Lower leg skin (tissue), 4 donors: ENCODE data around the gene ZNF248. TPM values are rescaled to one million over a fixed set of nuclear protein-coding genes. Genes with fewer than 3 reads are reported as not detected.

Experiments used
- DNase-seq, 2 donors: peaks; one replicate each; pipeline ENCODE4 v3.0.0-alpha.2; 2019; ENCODE audit warnings: low spot score in 2 of 2
- H3K4me3 ChIP-seq: fragments of 200-600 bp; sonication (generic); 2 replicates; pipeline ENCODE4 v1.5.1; 2017; ENCODE audit warnings: mild to moderate bottlenecking, low read depth; ENCODE audit not compliant: poor library complexity, severe bottlenecking
- CTCF ChIP-seq, 3 donors: fragments of 450-650 bp; IDR thresholded peaks; one replicate each; pipeline ENCODE4 v1.5.1; 2016; ENCODE audit warnings: antibody characterized with exemption in 3 of 3, mild to moderate bottlenecking in 3 of 3, moderate library complexity in 2 of 3
- POLR2A ChIP-seq, 2 donors: fragments of 450-650 bp; IDR thresholded peaks; one replicate each; pipeline ENCODE4 v1.6.1; 2016 to 2017; ENCODE audit warnings: antibody characterized with exemption in 2 of 2, mild to moderate bottlenecking in 1 of 2, moderate library complexity in 1 of 2
- WGBS, 2 donors: methylation state at CpG; one replicate each; pipeline ENCODE4 v1.1.5; 2018; 5-methylcytosine and 5-hydroxymethylcytosine counted together
- intact Hi-C: fragments of 100-400 bp; cut with DNase I; formaldehyde crosslinking; loops from one replicate; pipeline ENCODE4 v1.15.0; 2023; ENCODE audit warnings: low total_unique reads
- total RNA-seq, 4 donors: library from RNA; depleted of rRNA; stranded (reverse); fragments of >200 nt; gene quantifications; one replicate each; pipeline ENCODE4 v1.1.0, GENCODE V29; 2016

ZNF248 gene
- total RNA-seq, 4 donors from 2014 or later = 7.1 to 10.2 (median 8.2) TPM

- no peak for DNase-seq
- TF ChIP-seq CTCF (IDR thresholded peaks at IDR 0.05) (no peak), POLR2A (IDR thresholded peaks at IDR 0.05) (no peak)
- intact Hi-C loops = no loop called here
- H3K4me3 ChIP-seq = no peak overlapping the region
- WGBS, 2 donors = 6 to 31% methylated on average over 2 of the region's 2 CpGs
Measured at GRCh38 chr10:37754538-37755323, 102.7 kb downstream of the ZNF248 start.

- intact Hi-C loops = no loop called here
Measured at GRCh38 chr10:37752334-37752875, 105.0 kb downstream of the ZNF248 start.

GRCh38 chr10:37748170-37748569, 109.2 kb downstream of the ZNF248 start:
- intact Hi-C loops = no loop called here
- 69 to 80% methylated on average over 4 of the region's 4 CpGs for WGBS, 2 donors
- TF ChIP-seq POLR2A (IDR thresholded peaks at IDR 0.05) = no peak
- no peak for TF ChIP-seq CTCF (IDR thresholded peaks at IDR 0.05)
- H3K4me3 ChIP-seq = no peak overlapping the region
- DNase-seq = no peak

More at GRCh38 chr10:37752334-37752875, 105.0 kb downstream of the ZNF248 start:
- WGBS, 2 donors = 71 to 96% methylated on average over 2 of the region's 2 CpGs
- DNase-seq = no peak
- no peak overlapping the region for H3K4me3 ChIP-seq
- TF ChIP-seq POLR2A (IDR thresholded peaks at IDR 0.05) = no peak
- no peak for TF ChIP-seq CTCF (IDR thresholded peaks at IDR 0.05)

GRCh38 chr10:37747081-37747480, 110.3 kb downstream of the ZNF248 start:
- H3K4me3 ChIP-seq = no peak overlapping the region
- no peak for DNase-seq
- intact Hi-C loops = no loop called here
- TF ChIP-seq POLR2A (IDR thresholded peaks at IDR 0.05) (no peak), CTCF (IDR thresholded peaks at IDR 0.05) (no peak)
- 75 to 84% methylated on average over 5 of the region's 5 CpGs for WGBS, 2 donors

GRCh38 chr10:37741831-37742230, 115.6 kb downstream of the ZNF248 start:
- TF ChIP-seq CTCF (IDR thresholded peaks at IDR 0.05) (no peak), POLR2A (IDR thresholded peaks at IDR 0.05) (no peak)

More at GRCh38 chr10:37741831-37742230, 115.6 kb downstream of the ZNF248 start:
- no peak for DNase-seq
- H3K4me3 ChIP-seq = no peak overlapping the region
- intact Hi-C loops = no loop called here
- WGBS, 2 donors = 84 to 95% methylated on average over 5 of the region's 5 CpGs
